Central memory CD8-positive, alpha-beta T cell (primary cell): ENCODE results near the gene ZNF207.
"Not testable (repeated sequence)": the region's sequence is repeated elsewhere in the genome, so short reads cannot be mapped to it uniquely, and the experiment has no call there.

ENCODE experiments used
- ATAC-seq: fragments of 150-1000 bp; cut with Tn5 transposase; replicated peaks from 2 replicates; pipeline ENCODE4 v1.10.0; 2022; ENCODE audit warnings: mild to moderate bottlenecking, moderate FRiP score, moderate number of reproducible peaks; ENCODE audit not compliant: poor library complexity, severe bottlenecking; ENCODE audit errors: extremely low read depth
- DNase-seq, 2 donors: peaks; one replicate each; pipeline ENCODE4 v3.0.0; 2021; ENCODE audit warnings: low spot score in 2 of 2
- H3K27ac Mint-ChIP-seq: one replicate; pipeline ENCODE4 v1.8.0; 2022; ENCODE audit warnings: low read depth, mild to moderate bottlenecking, moderate library complexity, mixed read lengths
- H3K27me3 Mint-ChIP-seq: one replicate; pipeline ENCODE4 v1.8.0; 2022; ENCODE audit warnings: mixed read lengths
- H3K36me3 Mint-ChIP-seq: one replicate; pipeline ENCODE4 v1.8.0; 2022; ENCODE audit warnings: mild to moderate bottlenecking, moderate library complexity, mixed read lengths; ENCODE audit not compliant: insufficient read depth
- H3K4me1 Mint-ChIP-seq: one replicate; pipeline ENCODE4 v1.8.0; 2022; ENCODE audit warnings: mixed read lengths
- H3K4me3 Mint-ChIP-seq: one replicate; pipeline ENCODE4 v1.8.0; 2022; ENCODE audit warnings: mild to moderate bottlenecking, moderate library complexity, mixed read lengths
- H3K9me3 Mint-ChIP-seq: one replicate; pipeline ENCODE4 v1.8.0; 2022; ENCODE audit warnings: mixed read lengths

The ZNF207 gene

DNA sequence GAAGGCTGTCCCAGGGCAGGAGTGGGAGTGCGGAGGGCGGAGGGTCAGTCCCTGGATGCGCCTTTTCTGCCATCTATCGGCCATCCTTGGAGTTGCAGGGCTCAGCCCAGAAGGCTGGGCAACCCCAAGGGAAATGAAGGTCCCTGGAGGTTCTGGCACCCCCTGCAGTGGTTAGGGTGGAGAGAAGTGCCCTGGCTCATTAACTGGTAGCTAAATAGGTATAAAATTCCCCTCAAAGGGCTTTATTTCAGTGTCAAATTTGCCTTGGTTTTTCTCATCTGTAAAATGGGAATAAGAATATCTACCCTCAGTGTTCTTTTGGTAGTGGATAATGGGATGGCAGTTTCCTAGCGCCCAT lies 30.4 kb upstream of the ZNF207 start:
- H3K4me1 Mint-ChIP-seq = peaks cover 8% of the 10 kb centered on the region
- peak overlapping the region; percentile 65 for H3K4me3 Mint-ChIP-seq
- DNase-seq = peak; percentile 55 to 71
- no peak overlapping the region for H3K27ac Mint-ChIP-seq
- H3K36me3 Mint-ChIP-seq = no peaks in the 10 kb centered on the region
- H3K9me3 Mint-ChIP-seq = no peaks in the 10 kb centered on the region
- peak; percentile 84 for ATAC-seq
- H3K27me3 Mint-ChIP-seq = peaks cover 10% of the 10 kb centered on the region

GRCh38 chr17:32320080-32320479 lies 29.9 kb upstream of the ZNF207 start:
- not testable (repeated sequence) for H3K36me3 Mint-ChIP-seq, H3K27ac Mint-ChIP-seq, ATAC-seq, H3K9me3 Mint-ChIP-seq, H3K4me3 Mint-ChIP-seq, DNase-seq, H3K4me1 Mint-ChIP-seq
- peaks cover 10% of the 10 kb centered on the region for H3K27me3 Mint-ChIP-seq

- H3K4me1 Mint-ChIP-seq = peaks cover 8% of the 10 kb centered on the region
- peaks cover 4% of the 10 kb centered on the region for H3K27me3 Mint-ChIP-seq
- no peak overlapping the region for H3K27ac Mint-ChIP-seq
- H3K9me3 Mint-ChIP-seq = no peaks in the 10 kb centered on the region
- DNase-seq (no peak), ATAC-seq (no peak)
- H3K36me3 Mint-ChIP-seq = no peaks in the 10 kb centered on the region
- H3K4me3 Mint-ChIP-seq = no peak overlapping the region
Observed at GRCh38 chr17:32320847-32321246, 29.1 kb upstream of the ZNF207 start.

GRCh38 chr17:32323046-32323445 lies 26.9 kb upstream of the ZNF207 start:
- Mint-ChIP-seq H3K4me3 (no peak overlapping the region), H3K9me3 (no peaks in the 10 kb centered on the region), H3K4me1 (peaks cover 8% of the 10 kb centered on the region), H3K36me3 (no peaks in the 10 kb centered on the region), H3K27me3 (no peaks in the 10 kb centered on the region), H3K27ac (peak overlapping the region; percentile 38)
- ATAC-seq (no peak), DNase-seq (no peak)

DNA sequence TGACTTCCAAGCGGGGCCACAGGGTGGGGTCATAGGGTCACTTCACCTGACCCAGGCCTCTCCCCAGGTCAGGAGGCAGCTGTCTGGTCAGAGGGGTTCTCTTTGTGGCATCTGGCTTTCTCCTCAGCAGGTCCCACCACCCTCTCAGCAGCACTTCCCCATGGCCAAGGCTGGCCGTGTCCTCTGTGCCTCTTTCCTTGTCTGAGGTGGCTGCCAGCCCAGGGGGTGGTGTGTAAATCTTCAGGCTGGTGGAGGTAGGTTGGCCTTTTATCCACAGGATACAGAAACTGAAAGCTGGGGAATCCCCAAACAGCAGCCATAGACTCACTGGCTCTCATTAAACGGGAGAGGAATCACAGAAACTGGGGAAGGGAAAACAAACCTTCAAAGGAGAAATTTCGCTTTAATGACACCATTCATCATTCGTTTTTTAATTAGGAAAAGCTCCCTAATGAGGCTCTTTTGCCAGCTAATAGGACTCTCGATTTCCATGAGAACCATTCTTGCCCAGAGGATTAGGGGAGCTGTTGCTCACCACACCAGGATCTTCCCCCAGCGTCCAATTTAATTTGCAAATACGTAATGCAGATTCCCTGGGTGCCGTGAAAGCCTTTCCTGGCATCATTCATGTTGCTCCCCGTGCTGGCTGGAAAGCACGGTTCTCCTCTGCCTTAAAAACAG lies 26.0 kb upstream of the ZNF207 start:
- Mint-ChIP-seq H3K27ac (peak overlapping the region; percentile 38), H3K4me3 (no peak overlapping the region), H3K36me3 (no peaks in the 10 kb centered on the region), H3K27me3 (no peaks in the 10 kb centered on the region), H3K4me1 (peaks cover 8% of the 10 kb centered on the region), H3K9me3 (no peaks in the 10 kb centered on the region)
- no peak for DNase-seq
- peak; percentile 60 for ATAC-seq

DNA sequence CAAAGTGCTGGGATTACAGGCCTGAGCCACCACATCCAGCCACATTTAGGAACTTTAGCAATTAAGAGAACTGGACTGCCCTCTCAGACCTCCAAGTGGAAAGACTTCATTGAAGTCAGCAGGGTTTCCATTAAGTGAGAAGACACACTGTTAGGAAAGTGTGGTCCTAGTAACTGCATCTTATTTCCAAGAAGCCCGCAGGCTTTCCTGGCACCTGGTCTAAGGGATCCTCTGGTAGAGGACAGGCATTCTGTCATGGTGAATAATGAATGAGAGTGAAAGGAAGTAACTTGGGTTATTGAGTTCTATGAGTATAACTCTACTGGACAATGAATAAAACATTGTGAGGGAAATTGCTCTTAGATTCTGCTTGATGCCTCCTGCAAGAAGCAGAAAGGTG lies 22.0 kb upstream of the ZNF207 start:
- no peak for ATAC-seq
- peaks cover 22% of the 10 kb centered on the region for H3K4me1 Mint-ChIP-seq
- H3K27me3 Mint-ChIP-seq = no peaks in the 10 kb centered on the region
- H3K4me3 Mint-ChIP-seq = no peak overlapping the region
- H3K36me3 Mint-ChIP-seq = no peaks in the 10 kb centered on the region
- no peaks in the 10 kb centered on the region for H3K9me3 Mint-ChIP-seq
- no peak for DNase-seq
- no peak overlapping the region for H3K27ac Mint-ChIP-seq

DNA sequence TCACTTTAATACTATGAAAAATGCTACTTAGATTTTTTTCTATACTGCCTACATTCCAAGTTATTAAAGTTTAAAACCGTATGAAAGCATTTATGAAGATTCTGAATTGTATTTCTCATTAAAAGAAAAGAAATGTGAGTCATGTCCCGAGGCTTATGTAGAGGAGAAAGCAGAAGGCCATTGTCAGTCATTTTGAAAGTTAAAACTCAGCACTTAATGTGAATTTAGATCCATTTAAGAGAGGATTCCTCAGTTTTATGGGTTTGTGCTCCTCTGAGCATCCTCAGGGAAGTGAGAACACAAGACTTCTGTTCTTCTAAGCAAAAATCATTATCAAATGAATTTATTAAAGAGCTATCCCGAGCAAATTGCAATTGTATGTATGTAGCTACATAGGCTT lies 19.8 kb upstream of the ZNF207 start:
- Mint-ChIP-seq H3K9me3 (no peaks in the 10 kb centered on the region), H3K27ac (peak overlapping the region; percentile 64), H3K36me3 (peaks cover 5% of the 10 kb centered on the region), H3K4me3 (no peak overlapping the region), H3K27me3 (no peaks in the 10 kb centered on the region), H3K4me1 (peaks cover 19% of the 10 kb centered on the region)
- ATAC-seq = no peak
- DNase-seq = no peak

GRCh38 chr17:32331243-32332040 lies 18.5 kb upstream of the ZNF207 start:
- peaks cover 19% of the 10 kb centered on the region for H3K4me1 Mint-ChIP-seq
- peaks cover 11% of the 10 kb centered on the region for H3K36me3 Mint-ChIP-seq
- H3K27ac Mint-ChIP-seq = peak overlapping the region; percentile 64
- H3K4me3 Mint-ChIP-seq = peak overlapping the region; percentile 23
- no peak for DNase-seq
- H3K9me3 Mint-ChIP-seq = no peaks in the 10 kb centered on the region
- no peaks in the 10 kb centered on the region for H3K27me3 Mint-ChIP-seq
- ATAC-seq = no peak

GRCh38 chr17:32333187-32333586 lies 16.8 kb upstream of the ZNF207 start:
- no peak for ATAC-seq
- no peak overlapping the region for H3K4me3 Mint-ChIP-seq
- no peak for DNase-seq
- no peaks in the 10 kb centered on the region for H3K9me3 Mint-ChIP-seq
- peaks cover 19% of the 10 kb centered on the region for H3K4me1 Mint-ChIP-seq
- H3K27me3 Mint-ChIP-seq = no peaks in the 10 kb centered on the region
- H3K27ac Mint-ChIP-seq = no peak overlapping the region
- H3K36me3 Mint-ChIP-seq = peaks cover 14% of the 10 kb centered on the region

DNA sequence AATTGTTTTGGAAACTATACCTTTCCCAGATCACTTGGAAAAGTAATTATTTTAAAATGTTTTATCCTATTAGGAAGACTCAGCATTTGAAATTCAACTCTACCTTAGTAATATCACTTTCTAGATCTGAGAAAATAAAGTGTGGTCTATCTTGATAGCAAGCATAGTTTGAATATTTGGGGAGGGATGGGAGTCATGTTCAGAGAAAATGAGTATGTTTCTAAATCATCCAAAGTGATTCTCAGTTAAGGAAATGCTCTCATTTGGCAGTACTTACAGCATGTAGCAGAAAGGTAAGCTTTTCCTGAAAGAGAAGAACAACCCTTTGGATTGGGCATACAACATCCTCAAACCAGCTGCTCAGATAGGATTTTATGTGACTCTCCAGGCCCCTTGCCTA lies 14.9 kb upstream of the ZNF207 start:
- Mint-ChIP-seq H3K27me3 (no peaks in the 10 kb centered on the region), H3K4me3 (no peak overlapping the region), H3K4me1 (peaks cover 19% of the 10 kb centered on the region), H3K36me3 (peaks cover 16% of the 10 kb centered on the region), H3K9me3 (no peaks in the 10 kb centered on the region), H3K27ac (no peak overlapping the region)
- no peak for ATAC-seq
- DNase-seq = no peak

- Mint-ChIP-seq H3K36me3 (peaks cover 18% of the 10 kb centered on the region), H3K4me1 (peaks cover 15% of the 10 kb centered on the region), H3K4me3 (no peak overlapping the region), H3K9me3 (no peaks in the 10 kb centered on the region), H3K27me3 (no peaks in the 10 kb centered on the region), H3K27ac (no peak overlapping the region)
- ATAC-seq = no peak
- DNase-seq = no peak
Observed at GRCh38 chr17:32335687-32336086, 14.3 kb upstream of the ZNF207 start.

DNA sequence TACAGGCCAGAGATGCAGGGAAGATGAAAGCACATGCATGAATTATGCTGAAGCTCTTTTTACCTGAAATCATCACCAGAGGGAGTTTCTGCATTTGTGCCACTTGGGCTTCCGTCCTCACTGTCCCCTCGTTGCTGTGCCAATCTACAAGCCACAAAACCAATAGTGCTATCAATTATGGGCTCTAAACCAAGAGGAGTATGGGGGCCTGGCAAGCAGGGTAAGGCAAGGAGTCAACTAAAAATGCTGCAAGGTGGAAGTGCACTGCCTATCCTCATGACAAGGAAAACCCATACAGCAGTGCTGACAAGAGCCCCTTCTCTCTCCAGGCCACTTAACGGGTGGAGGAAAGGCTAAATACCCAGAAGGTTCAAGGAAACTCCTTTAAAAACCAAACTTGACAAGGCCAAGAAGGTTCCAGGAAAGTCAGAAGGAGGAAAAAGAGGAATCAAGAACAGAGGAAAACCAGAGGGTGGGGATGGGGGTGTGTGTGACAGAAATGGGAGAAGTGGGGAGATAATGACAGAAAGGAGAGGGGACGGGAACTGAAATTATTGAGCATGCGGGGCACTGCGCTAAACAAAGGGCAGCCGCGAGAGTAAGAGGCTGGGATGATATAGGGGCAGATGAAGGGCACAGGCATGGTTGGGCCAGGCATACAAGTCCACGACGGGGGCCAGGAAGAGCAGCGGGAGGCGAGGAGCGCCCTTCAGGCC lies 8.7 kb upstream of the ZNF207 start:
- Mint-ChIP-seq H3K4me3 (peak overlapping the region; percentile 92), H3K27me3 (no peaks in the 10 kb centered on the region), H3K4me1 (peaks cover 12% of the 10 kb centered on the region), H3K27ac (peak overlapping the region; percentile 97), H3K9me3 (no peaks in the 10 kb centered on the region), H3K36me3 (peaks cover 17% of the 10 kb centered on the region)
- DNase-seq (peak in 1 of 2 donors; percentile 32), ATAC-seq (peak; percentile 52)
